Measurements from ENCODE around the gene PEX10. TPM values are rescaled to one million over a fixed set of nuclear protein-coding genes. Genes with fewer than 3 reads are reported as not detected.

The PEX10 gene
- total RNA-seq, 1 donor from 2014 or later, result 26.5 TPM

DNA sequence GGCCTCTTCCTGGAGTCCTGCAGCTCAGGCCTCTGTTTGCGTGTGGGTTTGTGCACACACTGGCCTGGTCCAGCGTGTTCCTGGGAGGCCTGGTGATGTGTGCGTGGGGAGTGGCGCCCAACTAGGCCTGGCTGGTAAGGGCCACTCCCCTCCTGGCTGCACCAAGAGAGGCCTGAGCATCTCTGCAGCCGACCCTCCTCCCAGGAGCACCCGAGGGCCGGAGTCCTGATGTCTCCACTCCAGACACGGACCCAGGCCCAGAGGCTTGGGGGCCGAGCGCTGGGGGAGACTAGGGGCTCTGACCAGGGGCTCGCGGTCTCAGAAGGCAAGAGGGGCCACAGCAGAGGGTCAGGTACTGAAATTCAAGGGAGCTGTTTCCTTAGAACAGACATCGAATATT lies 54.3 kb downstream of the PEX10 start:
- TF ChIP-seq, protein P1, sequence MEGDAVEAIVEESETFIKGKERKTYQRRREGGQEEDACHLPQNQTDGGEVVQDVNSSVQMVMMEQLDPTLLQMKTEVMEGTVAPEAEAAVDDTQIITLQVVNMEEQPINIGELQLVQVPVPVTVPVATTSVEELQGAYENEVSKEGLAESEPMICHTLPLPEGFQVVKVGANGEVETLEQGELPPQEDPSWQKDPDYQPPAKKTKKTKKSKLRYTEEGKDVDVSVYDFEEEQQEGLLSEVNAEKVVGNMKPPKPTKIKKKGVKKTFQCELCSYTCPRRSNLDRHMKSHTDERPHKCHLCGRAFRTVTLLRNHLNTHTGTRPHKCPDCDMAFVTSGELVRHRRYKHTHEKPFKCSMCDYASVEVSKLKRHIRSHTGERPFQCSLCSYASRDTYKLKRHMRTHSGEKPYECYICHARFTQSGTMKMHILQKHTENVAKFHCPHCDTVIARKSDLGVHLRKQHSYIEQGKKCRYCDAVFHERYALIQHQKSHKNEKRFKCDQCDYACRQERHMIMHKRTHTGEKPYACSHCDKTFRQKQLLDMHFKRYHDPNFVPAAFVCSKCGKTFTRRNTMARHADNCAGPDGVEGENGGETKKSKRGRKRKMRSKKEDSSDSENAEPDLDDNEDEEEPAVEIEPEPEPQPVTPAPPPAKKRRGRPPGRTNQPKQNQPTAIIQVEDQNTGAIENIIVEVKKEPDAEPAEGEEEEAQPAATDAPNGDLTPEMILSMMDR (conservative IDR thresholded peaks at IDR 0.05; ENCODE audit: low read depth, low read length), result no peak
- no peak for DNase-seq (ENCODE audit: low read depth)
- H3K4me3 ChIP-seq (ENCODE audit: low read depth, low read length), result no peak overlapping the region

DNA sequence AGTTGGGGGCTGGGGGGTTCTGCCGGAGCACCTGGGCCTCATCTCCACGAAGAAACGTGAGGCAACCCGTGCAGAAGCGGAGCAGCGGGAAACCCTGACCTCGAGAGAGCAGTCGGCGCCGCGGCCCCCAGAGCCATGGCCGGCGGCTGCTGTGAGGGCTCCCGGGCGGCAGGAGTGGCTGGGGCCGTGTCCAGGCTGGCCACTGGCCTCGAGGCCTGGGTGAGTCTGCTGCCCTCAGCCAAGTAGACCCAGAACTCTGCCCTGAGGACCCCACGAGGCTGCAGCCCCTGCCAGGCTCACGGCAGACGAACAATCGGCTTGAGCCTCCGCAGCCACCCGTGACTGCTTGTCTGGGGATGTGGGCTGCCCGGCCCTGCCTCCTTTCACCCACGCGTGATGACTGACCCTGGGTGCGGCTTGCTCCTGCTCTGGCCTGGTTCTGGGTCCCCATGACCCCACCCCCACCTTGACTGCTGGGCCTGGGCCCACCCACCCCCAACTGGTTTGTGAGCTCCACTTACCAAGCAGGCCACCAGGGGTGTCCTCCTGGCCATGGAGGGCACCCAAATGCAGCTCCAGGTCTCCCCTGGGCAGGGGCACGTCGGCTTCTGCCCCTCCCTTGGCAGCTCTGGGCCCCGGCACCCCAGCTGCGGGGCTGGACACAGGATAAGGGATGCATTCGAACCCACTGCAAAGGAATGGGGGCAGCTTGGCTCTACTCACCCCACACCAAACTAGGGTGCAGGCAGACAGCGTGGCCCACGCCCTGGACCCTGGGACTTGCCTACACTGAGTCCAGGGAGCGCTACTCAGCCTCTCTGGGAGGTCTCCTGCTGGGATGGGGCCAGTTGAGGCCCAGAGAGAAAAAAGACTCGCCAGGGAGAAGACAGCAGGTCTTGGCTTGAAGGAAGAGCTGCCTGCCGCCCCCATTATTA lies 55.2 kb downstream of the PEX10 start:
- TF ChIP-seq, protein P1 (conservative IDR thresholded peaks at IDR 0.05; ENCODE audit: low read depth, low read length), result no peak
- DNase-seq (ENCODE audit: low read depth), result no peak
- H3K4me3 ChIP-seq (ENCODE audit: low read depth, low read length), result no peak overlapping the region

- H3K4me3 ChIP-seq (ENCODE audit: low read depth, low read length), result no peak overlapping the region
- TF ChIP-seq, protein P1 (conservative IDR thresholded peaks at IDR 0.05; ENCODE audit: low read depth, low read length), result no peak
- no peak for DNase-seq (ENCODE audit: low read depth)
Measured at GRCh38 chr1:2356401-2356800, 56.0 kb downstream of the PEX10 start.

DNA sequence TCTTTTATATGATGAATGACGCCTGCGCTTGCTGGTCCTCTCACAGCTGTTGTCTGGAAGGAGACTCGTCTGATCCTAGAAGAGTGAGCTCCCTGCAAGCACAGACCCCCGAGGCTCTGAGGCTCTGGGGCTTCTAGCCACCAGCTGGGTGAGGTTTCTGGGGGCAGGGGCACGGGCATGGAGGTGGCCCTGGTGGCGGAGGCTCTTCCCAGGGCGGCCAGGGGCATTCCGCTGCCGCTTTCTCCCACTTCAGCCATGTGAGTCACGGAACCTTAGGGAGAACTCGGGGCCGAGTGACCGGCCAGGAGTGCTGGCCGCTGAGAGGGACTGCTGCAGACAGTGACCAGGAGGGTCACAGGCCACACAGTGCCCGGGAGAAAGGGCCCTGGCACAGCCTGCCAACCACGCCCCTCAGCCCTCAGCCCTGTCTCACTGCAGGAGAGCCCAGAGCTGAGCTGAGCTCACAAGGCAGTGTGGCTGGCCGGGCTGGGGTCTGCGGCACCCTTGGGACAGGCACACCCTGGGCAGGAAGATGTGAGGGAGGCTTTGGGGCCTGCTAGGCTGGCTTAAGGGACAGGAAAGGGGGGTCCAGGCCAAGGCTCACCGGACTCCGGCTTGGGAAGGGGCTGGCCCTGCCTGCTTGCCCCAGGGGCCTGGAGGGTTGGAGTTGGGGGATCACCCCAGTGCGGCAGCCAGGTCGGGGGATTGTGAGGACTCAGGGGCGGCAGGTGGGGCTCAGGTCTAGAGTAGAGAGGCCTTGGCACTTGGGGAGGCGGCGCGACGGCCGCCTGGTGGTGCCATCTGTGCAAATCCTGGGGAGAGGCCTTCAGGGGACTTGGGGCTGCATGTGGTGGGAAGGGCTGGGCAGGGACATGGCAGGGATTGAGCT lies 56.7 kb downstream of the PEX10 start:
- H3K4me3 ChIP-seq (ENCODE audit: low read depth, low read length), result no peak overlapping the region
- DNase-seq (ENCODE audit: low read depth), result no peak

GRCh38 chr1:2354511-2355372 lies 57.6 kb downstream of the PEX10 start:
- no peak overlapping the region for H3K4me3 ChIP-seq (ENCODE audit: low read depth, low read length)
- TF ChIP-seq, protein P1 (conservative IDR thresholded peaks at IDR 0.05; ENCODE audit: low read depth, low read length), result no peak
- no peak for DNase-seq (ENCODE audit: low read depth)

More for the DNA sequence above, 56.7 kb downstream of the PEX10 start:
- TF ChIP-seq, protein P1 (conservative IDR thresholded peaks at IDR 0.05; ENCODE audit: low read depth, low read length), result no peak

Other genes starting within 250 kb of the PEX10 start
- 40.0 and 63.3 TPM in 2 replicates for gene FAAP20, start 217.8 kb downstream of the PEX10 start, total RNA-seq
- gene SKI, start 184.2 kb downstream of the PEX10 start, total RNA-seq, result 13.5 and 20.2 TPM in 2 replicates
- 3.2 and 8.1 TPM in 2 replicates for gene MORN1, start 21.0 kb downstream of the PEX10 start, total RNA-seq
- 114 and 185 TPM in 2 replicates for gene RER1, start 20.7 kb downstream of the PEX10 start, total RNA-seq
- gene PLCH2, start 63.7 kb upstream of the PEX10 start, total RNA-seq, result 0.07 and 0.12 TPM in 2 replicates
- 29.8 and 36.0 TPM in 2 replicates for gene PANK4, start 114.0 kb upstream of the PEX10 start, total RNA-seq
- 0.14 TPM in 1 of 2 replicates, not detected in the other for gene HES5, start 117.7 kb upstream of the PEX10 start, total RNA-seq
- 2.7 and 5.8 TPM in 2 replicates for gene TNFRSF14, start 143.8 kb upstream of the PEX10 start, total RNA-seq
- 35.4 and 72.2 TPM in 2 replicates for gene PRXL2B, start 174.2 kb upstream of the PEX10 start, total RNA-seq
- gene MMEL1, start 220.5 kb upstream of the PEX10 start, total RNA-seq, result not detected in 2 replicates

All from epithelial cell of proximal tubule (primary cell).